Measurements from ENCODE around the gene SMPX.

DNA sequence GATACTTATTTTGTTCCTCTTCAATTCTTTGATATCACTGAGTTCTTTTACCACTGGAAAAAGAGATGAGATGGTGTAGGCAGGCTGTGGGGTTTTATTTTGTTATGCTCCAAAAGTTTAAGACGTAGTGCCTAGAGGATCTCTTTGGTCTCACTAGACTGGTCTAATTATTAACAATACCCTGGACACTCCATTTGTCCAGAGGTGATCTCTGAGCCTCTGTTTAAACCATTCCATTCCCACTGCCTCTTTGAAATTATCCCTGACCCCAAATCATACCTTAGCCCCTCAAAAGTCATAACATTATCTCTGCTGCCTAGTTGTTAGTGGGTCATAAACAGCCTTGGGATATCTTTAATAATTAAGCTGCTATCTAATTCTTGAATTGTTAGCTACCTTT is 24.2 kb downstream of the SMPX start:
- no peak for TF ChIP-seq POLR2A (IDR thresholded peaks at IDR 0.05)
- TF ChIP-seq EP300 (IDR thresholded peaks at IDR 0.05), result no peak
- TF ChIP-seq, protein P1, sequence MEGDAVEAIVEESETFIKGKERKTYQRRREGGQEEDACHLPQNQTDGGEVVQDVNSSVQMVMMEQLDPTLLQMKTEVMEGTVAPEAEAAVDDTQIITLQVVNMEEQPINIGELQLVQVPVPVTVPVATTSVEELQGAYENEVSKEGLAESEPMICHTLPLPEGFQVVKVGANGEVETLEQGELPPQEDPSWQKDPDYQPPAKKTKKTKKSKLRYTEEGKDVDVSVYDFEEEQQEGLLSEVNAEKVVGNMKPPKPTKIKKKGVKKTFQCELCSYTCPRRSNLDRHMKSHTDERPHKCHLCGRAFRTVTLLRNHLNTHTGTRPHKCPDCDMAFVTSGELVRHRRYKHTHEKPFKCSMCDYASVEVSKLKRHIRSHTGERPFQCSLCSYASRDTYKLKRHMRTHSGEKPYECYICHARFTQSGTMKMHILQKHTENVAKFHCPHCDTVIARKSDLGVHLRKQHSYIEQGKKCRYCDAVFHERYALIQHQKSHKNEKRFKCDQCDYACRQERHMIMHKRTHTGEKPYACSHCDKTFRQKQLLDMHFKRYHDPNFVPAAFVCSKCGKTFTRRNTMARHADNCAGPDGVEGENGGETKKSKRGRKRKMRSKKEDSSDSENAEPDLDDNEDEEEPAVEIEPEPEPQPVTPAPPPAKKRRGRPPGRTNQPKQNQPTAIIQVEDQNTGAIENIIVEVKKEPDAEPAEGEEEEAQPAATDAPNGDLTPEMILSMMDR (IDR thresholded peaks at IDR 0.05), result no peak

Data from sigmoid colon (tissue), 4 donors.